ENCODE measurements around the gene ADAM15.
A peak's percentile ranks its signal among the peaks of the same experiment; 100 is the strongest.

ADAM15 gene

GRCh38 chr1:155075535-155075934 lies 24.4 kb downstream of the ADAM15 start:
- POLR2A ChIA-PET = interaction anchor here (0.8 to 1.9 kb wide), 7 partner anchors 8 to 114 kb away, joined by 3 to 6 read pairs (median 4); partner anchors contain the start of genes ADAM15 and KRTCAP2
- Histone ChIP-seq H3K9me3 (ENCODE audit: control insufficient read depth, insufficient read depth, low read depth, low read length) (no peaks in the 10 kb centered on the region), H3K4me3 (ENCODE audit: low read depth, low read length) (no peak overlapping the region), H3K36me3 (ENCODE audit: control insufficient read depth in 2 of 2, insufficient read depth in 1 of 2, low read length in 2 of 2) (no peaks in the 10 kb centered on the region), H3K4me1 (ENCODE audit: control insufficient read depth, insufficient read depth, low read length) (peaks cover 10% of the 10 kb centered on the region; the same call in 1 of the 2 replicates), H3K27ac (ENCODE audit: extremely low read depth, low read depth, low read length) (no peak overlapping the region)
- CTCF ChIA-PET = interaction anchor here (0.8 to 8.0 kb wide), 8 partner anchors 9 to 748 kb away, joined by 3 to 66 read pairs (median 4); no protein-coding TSS in a partner anchor
- TF ChIP-seq ZNF521 (tag by site-specific recombination; IDR thresholded peaks at IDR 0.05) = no peak
- peak; percentile 52; the same call in 1 of the 2 replicates for TF ChIP-seq SP7 (tag by site-specific recombination; IDR thresholded peaks at IDR 0.05)
- TF ChIP-seq ZNF580 (tag by site-specific recombination; IDR thresholded peaks at IDR 0.05) = no peak
- TF ChIP-seq ZNF404 (tag by site-specific recombination; IDR thresholded peaks at IDR 0.05) = no peak
- peak; percentile 68 for TF ChIP-seq ZBTB48 (tag by site-specific recombination; IDR thresholded peaks at IDR 0.05)
- TF ChIP-seq ZNF600 (tag by site-specific recombination; IDR thresholded peaks at IDR 0.05) = peak; percentile 49
- TF ChIP-seq ZNF112 (tag by site-specific recombination; IDR thresholded peaks at IDR 0.05) = no peak
- TF ChIP-seq IKZF3 (tag by site-specific recombination; IDR thresholded peaks at IDR 0.05) = peak; percentile 37; the same call in 1 of the 2 replicates
- TF ChIP-seq TSHZ1 (tag by site-specific recombination; IDR thresholded peaks at IDR 0.05; ENCODE audit: borderline replicate concordance) = no peak
- TF ChIP-seq HOXA7 (CRISPR knock-in tag; IDR thresholded peaks at IDR 0.05; ENCODE audit: borderline replicate concordance) = no peak
- no peak for TF ChIP-seq PBX3 (CRISPR knock-in tag; IDR thresholded peaks at IDR 0.05)
- no peak for TF ChIP-seq KLF16 (tag by site-specific recombination; IDR thresholded peaks at IDR 0.05)
- no peak for TF ChIP-seq MEIS1 (CRISPR knock-in tag; IDR thresholded peaks at IDR 0.05; ENCODE audit: borderline replicate concordance)
- no peak for TF ChIP-seq KLF8 (tag by site-specific recombination; IDR thresholded peaks at IDR 0.05)
- TF ChIP-seq ZNF530 (tag by site-specific recombination; IDR thresholded peaks at IDR 0.05; ENCODE audit: low read depth) = no peak
- no peak for TF ChIP-seq ZNF140 (tag by site-specific recombination; IDR thresholded peaks at IDR 0.05)
- no peak for TF ChIP-seq ZNF488 (tag by site-specific recombination; IDR thresholded peaks at IDR 0.05)
- no peak for TF ChIP-seq ZNF76 (tag by site-specific recombination; IDR thresholded peaks at IDR 0.05; ENCODE audit: borderline replicate concordance, low read depth)
- no peak for TF ChIP-seq ZNF138 (tag by site-specific recombination; IDR thresholded peaks at IDR 0.05; ENCODE audit: borderline replicate concordance)
- TF ChIP-seq HOXD13 (CRISPR knock-in tag; IDR thresholded peaks at IDR 0.05; ENCODE audit: borderline replicate concordance) = no peak
- TF ChIP-seq ZNF654 (tag by site-specific recombination; IDR thresholded peaks at IDR 0.05; ENCODE audit: low read depth) = no peak
- TF ChIP-seq, protein P1, sequence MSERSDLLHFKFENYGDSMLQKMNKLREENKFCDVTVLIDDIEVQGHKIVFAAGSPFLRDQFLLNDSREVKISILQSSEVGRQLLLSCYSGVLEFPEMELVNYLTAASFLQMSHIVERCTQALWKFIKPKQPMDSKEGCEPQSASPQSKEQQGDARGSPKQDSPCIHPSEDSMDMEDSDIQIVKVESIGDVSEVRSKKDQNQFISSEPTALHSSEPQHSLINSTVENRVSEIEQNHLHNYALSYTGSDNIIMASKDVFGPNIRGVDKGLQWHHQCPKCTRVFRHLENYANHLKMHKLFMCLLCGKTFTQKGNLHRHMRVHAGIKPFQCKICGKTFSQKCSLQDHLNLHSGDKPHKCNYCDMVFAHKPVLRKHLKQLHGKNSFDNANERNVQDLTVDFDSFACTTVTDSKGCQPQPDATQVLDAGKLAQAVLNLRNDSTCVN (tag by site-specific recombination; optimal IDR thresholded peaks at IDR 0.05) = no peak
- peak; percentile 81 for TF ChIP-seq ZIC2 (tag by site-specific recombination; IDR thresholded peaks at IDR 0.05)
- TF ChIP-seq ZNF16 (tag by site-specific recombination; IDR thresholded peaks at IDR 0.05; ENCODE audit: low read depth) = 0 out of 2 replicates have a peak, but pooled peaks have one; percentile 58
- 0 out of 2 replicates have a peak, but pooled peaks have one; percentile 10 for TF ChIP-seq ZNF629 (tag by site-specific recombination; IDR thresholded peaks at IDR 0.05)
- peak; percentile 65 for TF ChIP-seq OSR2 (tag by site-specific recombination; IDR thresholded peaks at IDR 0.05)
- no peak for TF ChIP-seq ZFP69B (tag by site-specific recombination; IDR thresholded peaks at IDR 0.05)
- peak; percentile 99 for TF ChIP-seq ZBTB20 (tag by site-specific recombination; IDR thresholded peaks at IDR 0.05)
- TF ChIP-seq, protein P2, sequence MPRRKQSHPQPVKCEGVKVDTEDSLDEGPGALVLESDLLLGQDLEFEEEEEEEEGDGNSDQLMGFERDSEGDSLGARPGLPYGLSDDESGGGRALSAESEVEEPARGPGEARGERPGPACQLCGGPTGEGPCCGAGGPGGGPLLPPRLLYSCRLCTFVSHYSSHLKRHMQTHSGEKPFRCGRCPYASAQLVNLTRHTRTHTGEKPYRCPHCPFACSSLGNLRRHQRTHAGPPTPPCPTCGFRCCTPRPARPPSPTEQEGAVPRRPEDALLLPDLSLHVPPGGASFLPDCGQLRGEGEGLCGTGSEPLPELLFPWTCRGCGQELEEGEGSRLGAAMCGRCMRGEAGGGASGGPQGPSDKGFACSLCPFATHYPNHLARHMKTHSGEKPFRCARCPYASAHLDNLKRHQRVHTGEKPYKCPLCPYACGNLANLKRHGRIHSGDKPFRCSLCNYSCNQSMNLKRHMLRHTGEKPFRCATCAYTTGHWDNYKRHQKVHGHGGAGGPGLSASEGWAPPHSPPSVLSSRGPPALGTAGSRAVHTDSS (tag by site-specific recombination; IDR thresholded peaks at IDR 0.05) = no peak
- peak; percentile 78 for TF ChIP-seq ZBTB17 (tag by site-specific recombination; IDR thresholded peaks at IDR 0.05)

Data from HEK293 (cell line).